ENCODE measurements around the gene EFEMP2.

The EFEMP2 gene

DNA sequence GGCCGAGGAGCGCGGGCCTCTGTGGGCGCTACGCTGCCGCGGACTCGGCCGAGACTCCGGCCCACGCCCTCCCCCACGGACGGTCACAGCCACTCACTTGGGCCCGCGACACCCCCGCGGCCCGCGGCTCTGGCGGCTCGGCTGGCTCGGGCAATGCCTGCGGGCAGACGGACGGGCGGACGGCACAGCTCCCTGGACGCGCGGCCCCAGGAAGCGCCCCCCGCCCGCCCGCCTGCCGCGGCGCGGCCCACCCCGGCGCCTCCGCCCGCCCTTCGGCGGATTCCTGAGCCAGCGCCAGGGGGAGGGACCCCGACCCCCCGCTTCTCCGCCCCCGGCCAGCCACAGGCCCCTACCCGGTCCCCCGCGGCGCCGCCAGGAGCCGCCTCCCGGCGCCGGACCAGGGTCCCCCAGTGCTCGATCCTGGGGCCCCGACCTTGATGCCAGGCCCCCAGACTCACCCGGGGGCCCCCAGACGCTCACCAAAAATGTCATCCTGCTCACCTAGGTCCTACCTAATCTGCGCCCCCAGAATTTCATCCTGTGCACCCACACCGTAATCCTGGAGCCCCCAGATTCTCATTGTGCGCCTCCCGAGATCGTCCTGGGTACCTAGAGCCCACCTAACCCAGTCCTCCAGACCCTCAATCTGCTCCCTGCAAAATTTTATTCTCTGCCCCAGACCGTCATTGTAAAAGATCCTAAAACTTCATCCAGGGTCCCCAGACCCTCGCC, at the start of gene EFEMP2:
Gene EFEMP2 (minus strand): TSS at position 215 of the 732 bp plus-strand sequence. CDS start 446 bp downstream, outside the sequence.
- peak within 1 kb of the TSS; percentile 56 for H3K9ac ChIP-seq
- peak within 1 kb of the TSS; percentile 42; the same call in 1 of the 2 replicates for H3K27ac ChIP-seq
- peak within 1 kb of the TSS; percentile 92 for H3K4me2 ChIP-seq
- peak within 1 kb of the TSS; percentile 64 for H3K4me3 ChIP-seq
- H3K36me3 ChIP-seq = peaks cover 8% of the 10 kb centered on the region; the same call in 1 of the 2 replicates
- peaks cover 36% of the 10 kb centered on the region for H3K27me3 ChIP-seq
- H3K4me1 ChIP-seq = peaks cover 48% of the 10 kb centered on the region
- H3K9me3 ChIP-seq = no peaks in the 10 kb centered on the region
- no peak for TF ChIP-seq Cebpa-rat (IDR thresholded peaks at IDR 0.05)
- peaks cover 43% of the 10 kb centered on the region for H4K20me1 ChIP-seq

DNA sequence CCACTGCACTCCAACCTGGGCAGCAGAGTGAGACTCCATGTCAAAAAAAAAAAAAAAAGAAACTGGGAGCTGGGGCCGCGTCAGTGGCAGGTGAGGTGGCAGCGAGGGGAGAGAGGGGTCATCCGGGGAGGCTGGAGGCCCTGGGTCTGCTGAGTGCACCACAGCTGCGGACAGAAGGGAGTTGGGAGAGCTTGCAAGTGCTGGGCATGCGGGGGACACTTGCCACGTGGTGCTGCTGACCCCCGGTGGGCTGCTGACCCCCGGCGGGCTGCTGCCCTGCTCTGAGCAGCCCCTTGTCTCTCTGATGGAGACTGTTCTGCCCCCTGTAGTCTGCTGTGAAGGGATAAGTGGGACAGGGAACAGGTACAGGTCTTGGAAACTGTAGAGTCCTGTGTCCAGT, 49.3 kb upstream of the EFEMP2 start:
- Histone ChIP-seq H3K4me2 (no peak overlapping the region), H3K27ac (no peak overlapping the region), H3K4me1 (peaks cover 30% of the 10 kb centered on the region), H3K4me3 (no peak overlapping the region), H4K20me1 (peaks cover 17% of the 10 kb centered on the region; the same call in 1 of the 2 replicates), H3K9me3 (no peaks in the 10 kb centered on the region), H3K9ac (0 out of 2 replicates have a peak overlapping the region, but pooled peaks have one; percentile 6), H3K27me3 (no peaks in the 10 kb centered on the region), H3K36me3 (peaks cover 38% of the 10 kb centered on the region)
- TF ChIP-seq Cebpa-rat (IDR thresholded peaks at IDR 0.05) = no peak

GRCh38 chr11:65921033-65921555, 48.5 kb upstream of the EFEMP2 start:
- peak overlapping the region; percentile 45; the same call in 1 of the 2 replicates for H3K9ac ChIP-seq
- peak overlapping the region; percentile 94 for H3K4me2 ChIP-seq
- no peak for TF ChIP-seq Cebpa-rat (IDR thresholded peaks at IDR 0.05)
- peaks cover 36% of the 10 kb centered on the region for H3K4me1 ChIP-seq
- H3K4me3 ChIP-seq = peak overlapping the region; percentile 84; the same call in 1 of the 2 replicates
- peaks cover 25% of the 10 kb centered on the region; the same call in 1 of the 2 replicates for H4K20me1 ChIP-seq
- H3K27me3 ChIP-seq = no peaks in the 10 kb centered on the region
- H3K27ac ChIP-seq = peak overlapping the region; percentile 9; the same call in 1 of the 2 replicates
- peaks cover 38% of the 10 kb centered on the region for H3K36me3 ChIP-seq
- H3K9me3 ChIP-seq = no peaks in the 10 kb centered on the region

DNA sequence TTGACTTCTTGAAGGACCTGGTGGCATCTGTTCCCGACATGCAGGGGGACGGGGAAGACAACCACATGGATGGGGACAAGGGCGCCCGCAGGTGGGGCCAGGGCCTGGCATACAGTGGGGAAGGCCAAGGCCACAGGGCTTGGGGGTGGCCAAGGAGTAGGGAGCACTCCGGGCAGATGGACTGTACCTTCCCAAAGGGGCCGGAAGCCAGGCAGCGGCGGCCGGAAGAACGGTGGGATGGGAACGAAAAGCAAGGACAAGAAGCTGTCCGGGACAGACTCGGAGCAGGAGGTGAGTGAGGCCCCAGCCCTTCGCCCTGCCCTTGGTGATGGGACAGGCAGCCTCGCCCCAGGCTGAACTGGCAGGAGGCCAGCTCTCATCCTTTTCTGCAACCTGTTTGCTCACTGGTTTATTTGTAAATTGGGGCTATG, 47.8 kb upstream of the EFEMP2 start:
- H4K20me1 ChIP-seq = peaks cover 32% of the 10 kb centered on the region; the same call in 1 of the 2 replicates
- peaks cover 43% of the 10 kb centered on the region for H3K4me1 ChIP-seq
- H3K27me3 ChIP-seq = no peaks in the 10 kb centered on the region
- H3K9ac ChIP-seq = peak overlapping the region; percentile 86
- H3K4me3 ChIP-seq = peak overlapping the region; percentile 84
- TF ChIP-seq Cebpa-rat (IDR thresholded peaks at IDR 0.05) = no peak
- no peaks in the 10 kb centered on the region for H3K9me3 ChIP-seq
- H3K36me3 ChIP-seq = peaks cover 38% of the 10 kb centered on the region
- H3K27ac ChIP-seq = peak overlapping the region; percentile 65
- peak overlapping the region; percentile 94 for H3K4me2 ChIP-seq

DNA sequence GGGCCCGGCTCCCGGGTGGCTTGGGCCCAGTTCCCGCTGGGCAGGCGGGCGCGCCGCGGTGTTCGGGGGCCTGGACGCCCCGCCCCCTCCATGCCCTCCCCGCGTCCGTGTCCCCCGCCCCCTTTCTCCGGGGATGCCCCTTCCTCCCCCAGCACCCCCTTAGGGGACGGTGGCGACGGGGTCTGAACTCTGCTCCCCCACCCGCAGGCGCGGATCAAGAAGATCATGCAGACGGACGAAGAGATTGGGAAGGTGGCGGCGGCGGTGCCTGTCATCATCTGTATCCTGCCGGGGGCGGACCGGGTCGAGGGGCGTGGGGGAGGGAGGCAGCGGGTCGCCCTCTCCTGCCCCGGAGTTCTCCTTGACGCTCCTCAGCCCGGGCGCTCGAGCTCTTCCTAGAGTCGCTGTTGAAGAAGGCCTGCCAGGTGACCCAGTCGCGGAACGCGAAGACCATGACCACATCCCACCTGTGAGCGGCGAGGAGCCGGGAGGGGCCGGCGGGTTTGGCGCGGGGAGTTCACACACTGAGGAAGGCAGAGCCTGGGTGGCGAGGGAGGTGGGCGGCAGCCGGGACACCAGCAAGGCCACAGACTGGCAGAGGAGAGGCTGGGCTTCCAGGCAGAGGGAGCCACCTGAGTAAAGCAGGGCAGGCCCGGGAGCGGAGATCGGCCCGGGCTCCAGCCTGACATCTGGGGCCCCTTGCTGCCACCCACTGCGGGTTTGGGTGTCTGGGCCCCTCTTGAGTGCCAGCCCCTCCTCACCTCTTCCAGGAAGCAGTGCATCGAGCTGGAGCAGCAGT, 47.2 kb upstream of the EFEMP2 start:
- no peaks in the 10 kb centered on the region for H3K9me3 ChIP-seq
- H3K27ac ChIP-seq = peak overlapping the region; percentile 65
- peaks cover 49% of the 10 kb centered on the region for H3K4me1 ChIP-seq
- TF ChIP-seq Cebpa-rat (IDR thresholded peaks at IDR 0.05) = no peak
- peak overlapping the region; percentile 94 for H3K4me2 ChIP-seq
- H3K4me3 ChIP-seq = peak overlapping the region; percentile 84
- no peaks in the 10 kb centered on the region for H3K27me3 ChIP-seq
- peaks cover 36% of the 10 kb centered on the region for H3K36me3 ChIP-seq
- H3K9ac ChIP-seq = peak overlapping the region; percentile 86
- peaks cover 37% of the 10 kb centered on the region; the same call in 1 of the 2 replicates for H4K20me1 ChIP-seq

DNA sequence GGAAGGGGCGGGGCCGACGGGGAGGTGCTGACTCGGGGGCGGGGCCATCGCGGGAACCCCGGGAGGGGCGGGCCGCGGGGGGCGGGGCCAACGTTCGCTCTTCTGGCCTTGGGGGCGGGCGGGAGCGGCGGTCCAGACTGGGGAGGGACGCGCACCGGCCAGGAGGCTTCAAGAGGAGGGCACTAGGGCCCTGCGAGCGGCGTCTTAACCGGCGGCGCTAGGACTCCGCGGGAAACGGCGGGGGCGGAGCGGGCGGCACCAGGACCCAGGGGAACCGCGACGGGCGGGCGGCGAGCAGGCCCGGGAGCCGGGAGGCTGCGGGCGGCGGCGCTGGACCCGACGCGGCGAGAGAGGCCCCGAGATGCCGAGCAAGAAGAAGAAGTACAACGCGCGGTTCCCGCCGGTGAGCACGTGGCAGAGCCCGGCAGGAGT, 46.6 kb upstream of the EFEMP2 start, which contains the start of gene DRAP1:
Gene DRAP1 (plus strand): TSS at position 286 of the 432 bp plus-strand sequence. CDS start 76 bp downstream, at position 362.
- peaks cover 30% of the 10 kb centered on the region for H3K36me3 ChIP-seq

DNA sequence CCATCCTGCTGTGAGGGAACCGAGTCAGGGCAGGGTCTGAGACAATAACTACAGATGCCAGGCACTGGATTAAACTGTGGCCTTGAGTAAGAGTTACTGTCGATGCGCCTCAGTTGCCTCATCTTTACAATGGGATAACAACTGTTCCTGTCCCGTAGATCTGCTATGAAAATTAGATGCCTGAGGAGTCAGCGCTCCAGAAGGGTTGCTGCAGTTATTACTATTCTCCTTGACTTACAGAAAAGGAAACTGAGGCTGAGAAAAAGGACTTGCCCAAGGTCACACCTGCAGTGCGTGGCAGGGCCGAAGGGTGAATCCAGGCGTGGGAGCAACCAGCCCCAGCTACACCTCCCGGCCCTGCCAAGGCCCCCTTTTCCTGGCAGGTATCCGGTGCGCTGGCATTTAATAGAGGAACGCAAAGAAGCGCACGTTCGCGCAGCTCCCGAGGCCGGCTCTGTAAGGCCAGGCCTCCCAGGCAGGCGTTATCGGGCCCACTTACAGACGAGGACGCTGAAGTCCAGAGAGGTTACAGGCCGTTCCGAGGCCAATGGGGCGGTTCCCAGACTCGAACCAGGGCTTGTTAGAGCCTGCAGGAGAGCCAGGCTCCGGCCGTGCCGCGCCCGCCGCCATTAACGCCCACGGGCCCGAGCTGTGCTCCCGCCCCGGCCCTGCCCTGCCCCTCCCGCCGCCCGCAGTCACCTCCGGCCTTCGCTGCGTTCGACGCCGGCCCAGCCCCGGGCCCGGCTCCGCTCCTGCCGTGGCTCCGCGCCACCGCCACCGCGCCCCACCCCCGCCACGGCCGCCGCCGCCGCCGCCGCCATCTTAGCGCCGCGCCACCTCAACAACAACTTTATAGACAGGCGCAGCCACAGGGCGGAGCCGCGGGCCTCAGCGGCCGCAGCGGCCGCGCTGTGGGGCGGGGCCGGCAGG, 45.9 kb upstream of the EFEMP2 start, which contains the start of gene C11orf68:
Gene C11orf68 (minus strand): TSS at position 852 of the 930 bp plus-strand sequence. CDS start 31 bp downstream, at position 821.
- H3K36me3 ChIP-seq = peaks cover 29% of the 10 kb centered on the region
- H3K9ac ChIP-seq = peak within 1 kb of the TSS; percentile 98
- H3K9me3 ChIP-seq = no peaks in the 10 kb centered on the region
- no peak for TF ChIP-seq Cebpa-rat (IDR thresholded peaks at IDR 0.05)
- no peaks in the 10 kb centered on the region for H3K27me3 ChIP-seq
- H3K4me2 ChIP-seq = peak within 1 kb of the TSS; percentile 96
- H3K4me3 ChIP-seq = peak within 1 kb of the TSS; percentile 96
- peaks cover 37% of the 10 kb centered on the region; the same call in 1 of the 2 replicates for H4K20me1 ChIP-seq
- peak within 1 kb of the TSS; percentile 95 for H3K27ac ChIP-seq
- H3K4me1 ChIP-seq = peaks cover 54% of the 10 kb centered on the region

More for the DNA sequence above, 46.6 kb upstream of the EFEMP2 start, which contains the start of gene DRAP1:
- peaks cover 37% of the 10 kb centered on the region; the same call in 1 of the 2 replicates for H4K20me1 ChIP-seq
- peak within 1 kb of the TSS; percentile 96 for H3K4me2 ChIP-seq
- peak within 1 kb of the TSS; percentile 95 for H3K27ac ChIP-seq
- no peaks in the 10 kb centered on the region for H3K27me3 ChIP-seq
- peaks cover 54% of the 10 kb centered on the region for H3K4me1 ChIP-seq
- H3K4me3 ChIP-seq = peak within 1 kb of the TSS; percentile 96
- no peak for TF ChIP-seq Cebpa-rat (IDR thresholded peaks at IDR 0.05)
- no peaks in the 10 kb centered on the region for H3K9me3 ChIP-seq
- H3K9ac ChIP-seq = peak within 1 kb of the TSS; percentile 98

DNA sequence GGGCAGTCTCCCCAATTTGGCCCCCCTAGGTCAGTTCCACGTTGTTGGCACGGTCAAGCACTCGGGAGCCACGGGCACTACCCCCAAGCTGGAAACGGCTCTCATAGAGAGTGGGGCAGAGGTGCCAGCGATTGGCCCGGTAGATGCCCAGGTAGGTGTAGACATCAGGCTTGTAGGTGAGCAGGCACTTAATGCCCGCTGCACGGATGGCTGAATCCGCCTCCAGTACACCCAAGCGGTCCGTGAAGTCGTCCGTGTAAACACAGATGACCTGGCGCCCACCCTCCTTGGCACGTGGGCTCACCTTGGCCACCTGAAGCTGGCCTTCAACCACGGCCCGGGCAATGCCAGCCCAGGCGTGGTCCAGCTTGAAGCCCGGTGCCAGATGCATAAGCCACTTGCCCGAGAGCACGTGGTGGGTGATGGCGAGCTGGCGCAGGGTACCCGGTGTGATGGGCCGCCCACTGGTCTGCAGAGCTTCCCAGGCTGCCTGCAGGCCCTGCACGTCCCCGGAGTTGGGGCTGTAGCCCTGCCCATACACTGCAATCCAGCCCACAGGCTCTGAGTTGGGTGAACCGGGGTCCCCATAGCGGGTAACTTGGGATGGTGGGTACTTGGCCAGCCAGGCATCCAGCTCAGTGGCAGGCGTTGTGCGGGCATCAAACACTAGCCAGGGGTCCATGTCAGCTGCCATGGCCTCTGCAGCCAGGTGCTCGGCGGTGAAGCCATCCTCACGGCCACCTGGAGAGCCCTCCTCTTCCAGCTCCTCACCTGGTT, 45.0 kb upstream of the EFEMP2 start:
- Histone ChIP-seq H3K9me3 (no peaks in the 10 kb centered on the region), H3K4me2 (peak overlapping the region; percentile 96), H3K4me3 (peak overlapping the region; percentile 96), H3K4me1 (peaks cover 59% of the 10 kb centered on the region), H3K36me3 (peaks cover 22% of the 10 kb centered on the region), H3K27me3 (no peaks in the 10 kb centered on the region), H4K20me1 (peaks cover 37% of the 10 kb centered on the region; the same call in 1 of the 2 replicates), H3K27ac (peak overlapping the region; percentile 95), H3K9ac (peak overlapping the region; percentile 98)
- no peak for TF ChIP-seq Cebpa-rat (IDR thresholded peaks at IDR 0.05)
